H1 (cell line): ENCODE data around the gene SIM2. TPM values are rescaled to one million over a fixed set of nuclear protein-coding genes. Genes with fewer than 3 reads are reported as not detected.

Experiments
- CHD7 ChIP-seq: fragments of 300-600 bp; sonication (generic); IDR thresholded peaks from 2 replicates; pipeline ENCODE4 v1.7.1; 2012; ENCODE audit warnings: low read length, moderate library complexity, mild to moderate bottlenecking, inconsistent platforms; ENCODE audit not compliant: insufficient replicate concordance
- CREB1 ChIP-seq: IDR thresholded peaks from 2 replicates; pipeline ENCODE4 v1.6.1; 2012; ENCODE audit warnings: inconsistent platforms
- KDM1A ChIP-seq: fragments of 200-600, 300-600 bp; sonication (generic); IDR thresholded peaks from 2 replicates; pipeline ENCODE4 v1.7.1; 2016; ENCODE audit warnings: mild to moderate bottlenecking, low read length, borderline replicate concordance
- POU5F1 ChIP-seq: IDR thresholded peaks from 2 replicates; pipeline ENCODE4 v1.6.1; 2011; ENCODE audit warnings: low read depth, mild to moderate bottlenecking, low read length, moderate library complexity
- polyA plus RNA-seq, 7 experiments: library from polyadenylated mRNA; depleted of rRNA in 3 of 7; stranded (reverse) in 5 of 7; unstranded in 2 of 7; fragments of >200 nt in 5 of 7; fragments of 200-250 nt in 2 of 7; gene quantifications; 1 replicate in 5 of 7; 2 replicates in 1 of 7; 4 replicates in 1 of 7; pipeline versions ENCODE4 v1.2.1 to v1.2.3, GENCODE V29; 2011 to 2013; ENCODE audit warnings: missing spikeins in 2 of 7, mixed read lengths in 2 of 7
- total RNA-seq: library from RNA; stranded (reverse); fragmentation: NEBNext Ultra II Directional; extraction: Animal tissue kit (Norgen Biotek cat#: 25700); gene quantifications from 2 replicates; pipeline ENCODE4 v1.2.1, GENCODE V29; 2021

The SIM2 gene
- total and polyA plus RNA-seq, 2 of the 8 experiments (the other 6 are each of a cell fraction or from before 2014, with no cell fraction given): 0.05 to 0.26 TPM

- TF ChIP-seq CHD7 (no peak), KDM1A (no peak), POU5F1 (no peak), CREB1 (no peak)
Observed at GRCh38 chr21:36783612-36784374, 84.9 kb downstream of the SIM2 start (continued).
